Measurements from ENCODE around the gene MANSC1. TPM values are rescaled to one million over a fixed set of nuclear protein-coding genes. Genes with fewer than 3 reads are reported as not detected.
A peak's percentile ranks its signal among the peaks of the same experiment; 100 is the strongest.

The MANSC1 gene
- total RNA-seq, 1 experiment from 2014 or later = 9.1 TPM

DNA sequence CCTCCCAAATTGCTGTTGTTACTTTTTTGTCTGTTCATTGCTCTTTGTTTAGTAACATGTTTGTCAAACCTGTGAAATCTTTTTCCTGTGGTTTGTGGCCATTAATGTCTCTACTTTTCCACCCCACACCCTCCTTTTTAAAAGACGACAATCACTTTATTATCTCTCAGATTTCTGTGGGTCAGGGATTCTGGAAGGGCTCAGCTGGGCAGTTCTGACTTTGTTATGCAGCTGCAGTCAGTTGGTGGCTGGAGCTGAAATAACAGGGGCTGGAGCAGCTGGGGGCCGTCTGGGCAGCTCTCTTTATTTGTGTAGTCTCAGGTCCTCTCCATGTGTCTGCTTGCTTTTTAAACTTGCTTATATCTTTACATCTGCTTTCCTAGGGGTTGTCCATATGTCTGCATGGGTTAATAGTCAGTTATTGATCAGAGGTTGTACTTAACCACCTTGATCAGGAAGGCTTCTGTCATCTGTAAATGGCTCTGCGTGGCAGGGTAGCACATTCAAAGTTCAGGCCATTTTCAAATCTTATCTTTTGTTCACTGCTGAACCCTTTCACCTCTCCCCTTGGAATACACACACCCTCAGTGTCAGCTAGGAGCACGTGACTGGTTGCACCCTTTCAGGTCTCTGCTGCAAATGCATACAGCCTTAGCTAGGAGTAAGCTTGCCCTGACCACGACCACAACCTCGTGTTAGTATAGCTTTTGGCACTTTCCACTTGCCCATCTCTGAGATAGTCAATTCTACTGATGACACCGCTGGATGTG, 34.7 kb upstream of the MANSC1 start:
- Histone ChIP-seq H3K27ac (ENCODE audit: insufficient read length, low read depth, low read length) (peak overlapping the region; percentile 17), H3K79me1 (ENCODE audit: insufficient read depth, low read depth, low read length, poor library complexity, severe bottlenecking) (no peaks in the 10 kb centered on the region), H3K79me2 (ENCODE audit: insufficient read depth, low read length) (no peaks in the 10 kb centered on the region), H3K4me2 (ENCODE audit: insufficient read depth, insufficient read length, low read length) (peak overlapping the region; percentile 22), H2BK120ac (ENCODE audit: low read depth, low read length, poor library complexity, severe bottlenecking) (no peak overlapping the region), H2AK5ac (ENCODE audit: insufficient read length, low read length) (no peak overlapping the region), H3K9ac (ENCODE audit: extremely low read depth, insufficient read length, low read length) (no peak overlapping the region), H2BK15ac (ENCODE audit: low read depth, low read length) (no peak overlapping the region), H3K9me3 (ENCODE audit: control insufficient read depth, low read depth, low read length) (no peaks in the 10 kb centered on the region), H2BK12ac (ENCODE audit: insufficient read length, low read depth, low read length) (no peak overlapping the region), H3K4me1 (ENCODE audit: insufficient read depth, low read length) (peaks cover 7% of the 10 kb centered on the region; the same call in 1 of the 2 replicates), H4K8ac (replicated peaks; ENCODE audit: insufficient read length, low read depth, low read length) (no peak overlapping the region), H4K5ac (ENCODE audit: insufficient read length, low read depth, low read length) (no peak overlapping the region), H3K27me3 (ENCODE audit: insufficient read depth, low read length) (no peaks in the 10 kb centered on the region), H4K91ac (ENCODE audit: insufficient read length, low read depth, low read length) (no peak overlapping the region), H3T11ph (ENCODE audit: low read length) (no peak overlapping the region), H3K56ac (ENCODE audit: insufficient read length, low read depth, low read length) (no peak overlapping the region), H2AFZ (ENCODE audit: low read length) (no peak overlapping the region), H3K14ac (ENCODE audit: insufficient read depth, low read length) (no peak overlapping the region), H2BK20ac (ENCODE audit: low read depth, low read length, poor library complexity, severe bottlenecking) (no peak overlapping the region), H3K4ac (ENCODE audit: low read depth, low read length) (no peak overlapping the region), H3K18ac (ENCODE audit: insufficient read length, low read depth, low read length) (no peak overlapping the region), H4K20me1 (ENCODE audit: control insufficient read depth, insufficient read depth, insufficient read length) (no peaks in the 10 kb centered on the region), H3K23me2 (ENCODE audit: insufficient read length, low read depth, low read length, poor library complexity, severe bottlenecking) (no peaks in the 10 kb centered on the region), H2BK5ac (ENCODE audit: insufficient read length, low read length) (no peak overlapping the region), H3K23ac (ENCODE audit: insufficient read length, low read depth, low read length) (no peak overlapping the region)
- H3K36me3 Mint-ChIP-seq (ENCODE audit: insufficient read depth in 1 of 3, low read depth in 3 of 3) = peaks cover 10 to 27% (median 14%) of the 10 kb centered on the region in 3 experiments
- peak overlapping the region; percentile 93 to 98 (median 93) for H3K27ac Mint-ChIP-seq
- WGBS (ENCODE audit: extremely low coverage, insufficient read length, low lambda C conversion rate) = no CpG with 5 or more reads among the region's 7 CpGs
- peaks cover 10 to 21% of the 10 kb centered on the region in 2 experiments for H3K9me3 Mint-ChIP-seq
- peak overlapping the region in 1 of 2 experiments; percentile 25; a peak in 2 of 5 replicates for H3K4me3 Mint-ChIP-seq
- DNase-seq = peak; percentile 77
- TF ChIP-seq, protein P1, sequence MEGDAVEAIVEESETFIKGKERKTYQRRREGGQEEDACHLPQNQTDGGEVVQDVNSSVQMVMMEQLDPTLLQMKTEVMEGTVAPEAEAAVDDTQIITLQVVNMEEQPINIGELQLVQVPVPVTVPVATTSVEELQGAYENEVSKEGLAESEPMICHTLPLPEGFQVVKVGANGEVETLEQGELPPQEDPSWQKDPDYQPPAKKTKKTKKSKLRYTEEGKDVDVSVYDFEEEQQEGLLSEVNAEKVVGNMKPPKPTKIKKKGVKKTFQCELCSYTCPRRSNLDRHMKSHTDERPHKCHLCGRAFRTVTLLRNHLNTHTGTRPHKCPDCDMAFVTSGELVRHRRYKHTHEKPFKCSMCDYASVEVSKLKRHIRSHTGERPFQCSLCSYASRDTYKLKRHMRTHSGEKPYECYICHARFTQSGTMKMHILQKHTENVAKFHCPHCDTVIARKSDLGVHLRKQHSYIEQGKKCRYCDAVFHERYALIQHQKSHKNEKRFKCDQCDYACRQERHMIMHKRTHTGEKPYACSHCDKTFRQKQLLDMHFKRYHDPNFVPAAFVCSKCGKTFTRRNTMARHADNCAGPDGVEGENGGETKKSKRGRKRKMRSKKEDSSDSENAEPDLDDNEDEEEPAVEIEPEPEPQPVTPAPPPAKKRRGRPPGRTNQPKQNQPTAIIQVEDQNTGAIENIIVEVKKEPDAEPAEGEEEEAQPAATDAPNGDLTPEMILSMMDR (conservative IDR thresholded peaks at IDR 0.05) = no peak
- no peaks in the 10 kb centered on the region for H3K27me3 Mint-ChIP-seq (ENCODE audit: low read depth)
- peaks cover 41 to 44% of the 10 kb centered on the region in 2 experiments for H3K4me1 Mint-ChIP-seq
